Thyroid gland (tissue), 4 donors: ENCODE measurements around the gene SV2A.
"Not testable (repeated sequence)": the region's sequence is repeated elsewhere in the genome, so short reads cannot be mapped to it uniquely, and the experiment has no call there.

Experiments
- CTCF ChIP-seq, 6 experiments: fragments of 200-600 bp in 3 of 6; fragments of 450-650 bp in 3 of 6; sonication (generic) in 3 of 6; IDR thresholded peaks; one replicate each; pipeline ENCODE4 v1.5.1; 2016 to 2019; ENCODE audit warnings: antibody characterized with exemption in 6 of 6, mild to moderate bottlenecking in 2 of 6, inconsistent platforms in 1 of 6, moderate library complexity in 1 of 6
- POLR2A ChIP-seq, 2 donors: fragments of 450-650 bp; IDR thresholded peaks; one replicate each; pipeline ENCODE4 v1.6.1; 2017; ENCODE audit warnings: antibody characterized with exemption in 2 of 2, mild to moderate bottlenecking in 2 of 2, moderate library complexity in 1 of 2

- TF ChIP-seq CTCF, POLR2A (IDR thresholded peaks at IDR 0.05): not testable (repeated sequence)
Measured at GRCh38 chr1:149861497-149862054, 56.1 kb downstream of the SV2A start.
